Peyer's patch (tissue), 4 donors: ENCODE results near the gene LY6G6C.

Source experiments
- POLR2A ChIP-seq, 2 donors: fragments of 450-650 bp; IDR thresholded peaks; one replicate each; pipeline ENCODE4 v1.5.1; 2017; ENCODE audit warnings: antibody characterized with exemption in 2 of 2, mild to moderate bottlenecking in 2 of 2, moderate library complexity in 2 of 2
- TF ChIP-seq, protein P1 (sequence below), 6 experiments: fragments of 450-650 bp in 4 of 6; fragments of 200-600 bp in 2 of 6; sonication (generic) in 1 of 6; IDR thresholded peaks; one replicate each; pipeline ENCODE4 v1.5.1; 2017 to 2019; ENCODE audit warnings: antibody characterized with exemption in 6 of 6, mild to moderate bottlenecking in 3 of 6, moderate library complexity in 1 of 6

DNA sequence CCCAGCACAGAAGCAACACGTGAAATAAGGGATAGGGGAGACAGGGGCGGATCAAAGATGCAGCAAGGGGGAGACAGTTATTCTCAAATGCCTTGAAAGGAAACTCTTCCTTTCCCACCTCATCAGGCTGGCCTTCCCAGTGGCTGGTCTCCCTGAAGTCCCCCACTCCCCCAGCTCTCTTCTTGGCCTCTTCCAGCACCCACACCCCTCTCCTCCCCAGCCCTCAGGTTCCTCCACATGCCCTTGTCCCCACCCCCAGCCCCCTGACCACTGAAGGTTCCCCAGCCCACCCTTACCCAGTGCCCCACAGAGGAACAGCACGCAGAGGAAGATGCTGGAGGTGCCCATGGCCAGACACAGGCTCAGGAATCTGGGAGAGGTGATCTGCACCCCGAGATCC is 8.1 kb downstream of the LY6G6C start:
- TF ChIP-seq, protein P1, sequence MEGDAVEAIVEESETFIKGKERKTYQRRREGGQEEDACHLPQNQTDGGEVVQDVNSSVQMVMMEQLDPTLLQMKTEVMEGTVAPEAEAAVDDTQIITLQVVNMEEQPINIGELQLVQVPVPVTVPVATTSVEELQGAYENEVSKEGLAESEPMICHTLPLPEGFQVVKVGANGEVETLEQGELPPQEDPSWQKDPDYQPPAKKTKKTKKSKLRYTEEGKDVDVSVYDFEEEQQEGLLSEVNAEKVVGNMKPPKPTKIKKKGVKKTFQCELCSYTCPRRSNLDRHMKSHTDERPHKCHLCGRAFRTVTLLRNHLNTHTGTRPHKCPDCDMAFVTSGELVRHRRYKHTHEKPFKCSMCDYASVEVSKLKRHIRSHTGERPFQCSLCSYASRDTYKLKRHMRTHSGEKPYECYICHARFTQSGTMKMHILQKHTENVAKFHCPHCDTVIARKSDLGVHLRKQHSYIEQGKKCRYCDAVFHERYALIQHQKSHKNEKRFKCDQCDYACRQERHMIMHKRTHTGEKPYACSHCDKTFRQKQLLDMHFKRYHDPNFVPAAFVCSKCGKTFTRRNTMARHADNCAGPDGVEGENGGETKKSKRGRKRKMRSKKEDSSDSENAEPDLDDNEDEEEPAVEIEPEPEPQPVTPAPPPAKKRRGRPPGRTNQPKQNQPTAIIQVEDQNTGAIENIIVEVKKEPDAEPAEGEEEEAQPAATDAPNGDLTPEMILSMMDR (IDR thresholded peaks at IDR 0.05), result no peak
- TF ChIP-seq POLR2A (IDR thresholded peaks at IDR 0.05), result no peak
